ENCODE data around the gene ADH1B. TPM values are rescaled to one million over a fixed set of nuclear protein-coding genes. Genes with fewer than 3 reads are reported as not detected.

The ADH1B gene
- total and polyA plus RNA-seq, 9 of the 15 experiments (the other 6 are each of a cell fraction or from before 2014, with no cell fraction given), result 0.71 TPM; not detected in 8

DNA sequence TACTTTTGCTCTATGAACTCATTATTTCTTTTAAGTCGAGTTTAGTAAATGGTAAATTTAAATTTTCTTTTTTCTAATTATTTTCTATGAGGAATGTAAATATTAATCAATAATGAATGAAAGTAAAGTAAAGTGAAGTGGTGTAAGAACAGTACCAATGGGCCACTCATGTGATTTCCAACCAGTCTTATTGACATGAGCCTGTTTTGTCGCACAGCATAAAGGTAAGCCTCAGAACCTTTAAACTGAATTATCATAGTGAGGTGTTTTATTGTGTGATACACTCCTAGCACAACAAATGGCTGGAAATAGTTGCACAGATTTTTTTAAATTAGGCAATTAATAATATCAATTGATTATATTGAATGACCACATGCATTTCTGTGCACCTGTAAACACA, 30.3 kb upstream of the ADH1B start (continued):
- no peak for TF ChIP-seq ZFP30 (CRISPR knock-in tag; IDR thresholded peaks at IDR 0.05; ENCODE audit: borderline replicate concordance)
- TF ChIP-seq RAD21 (CRISPR knock-in tag; conservative IDR thresholded peaks at IDR 0.05 in 1 of 2, IDR thresholded peaks at IDR 0.05 in 1 of 2), result no peak
- TF ChIP-seq MTF1 (CRISPR knock-in tag; IDR thresholded peaks at IDR 0.05; ENCODE audit: borderline replicate concordance), result no peak
- no peak for TF ChIP-seq LEF1 (IDR thresholded peaks at IDR 0.05)
- TF ChIP-seq, protein P1, sequence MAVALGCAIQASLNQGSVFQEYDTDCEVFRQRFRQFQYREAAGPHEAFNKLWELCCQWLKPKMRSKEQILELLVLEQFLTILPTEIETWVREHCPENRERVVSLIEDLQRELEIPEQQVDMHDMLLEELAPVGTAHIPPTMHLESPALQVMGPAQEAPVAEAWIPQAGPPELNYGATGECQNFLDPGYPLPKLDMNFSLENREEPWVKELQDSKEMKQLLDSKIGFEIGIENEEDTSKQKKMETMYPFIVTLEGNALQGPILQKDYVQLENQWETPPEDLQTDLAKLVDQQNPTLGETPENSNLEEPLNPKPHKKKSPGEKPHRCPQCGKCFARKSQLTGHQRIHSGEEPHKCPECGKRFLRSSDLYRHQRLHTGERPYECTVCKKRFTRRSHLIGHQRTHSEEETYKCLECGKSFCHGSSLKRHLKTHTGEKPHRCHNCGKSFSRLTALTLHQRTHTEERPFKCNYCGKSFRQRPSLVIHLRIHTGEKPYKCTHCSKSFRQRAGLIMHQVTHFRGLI (CRISPR knock-in tag; IDR thresholded peaks at IDR 0.05), result no peak
- TF ChIP-seq ETS2 (tag; IDR thresholded peaks at IDR 0.05; ENCODE audit: borderline replicate concordance, poor library complexity, severe bottlenecking), result no peak
- no peak for TF ChIP-seq NR3C1 (CRISPR knock-in tag; IDR thresholded peaks at IDR 0.05)
- TF ChIP-seq HNRNPLL (IDR thresholded peaks at IDR 0.05; ENCODE audit: low read depth, low read length, poor library complexity, severe bottlenecking), result no peak
- TF ChIP-seq CXXC5 (CRISPR knock-in tag; IDR thresholded peaks at IDR 0.05), result no peak

DNA sequence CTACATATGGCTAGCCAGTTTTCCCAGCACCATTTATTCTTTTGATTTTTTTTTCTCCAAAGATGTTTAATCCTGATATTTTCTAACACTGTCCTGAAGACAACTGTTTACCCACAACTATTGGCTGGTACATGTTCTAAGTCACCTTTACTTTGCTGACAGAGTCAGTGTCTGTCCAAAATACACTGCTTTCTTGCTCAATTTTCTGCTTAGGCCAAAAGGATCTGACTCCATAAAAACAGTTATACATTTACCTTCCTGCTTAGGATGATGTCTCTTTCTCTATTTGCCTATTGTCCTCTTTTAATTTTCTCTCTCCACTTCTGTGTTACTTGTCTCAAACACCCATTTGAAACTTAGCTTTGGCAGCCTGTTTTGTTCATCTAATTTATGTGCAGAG, 28.1 kb upstream of the ADH1B start:
- Histone ChIP-seq H3K4me2 (ENCODE audit: insufficient read depth, low read length) (no peak overlapping the region), H3K27ac (ENCODE audit: extremely low read depth, low read depth, low read length) (no peak overlapping the region), H3K9me3 (replicated peaks; ENCODE audit: control insufficient read depth, insufficient read depth, low read depth, low read length) (no peaks in the 10 kb centered on the region), H4K20me1 (replicated peaks; ENCODE audit: control insufficient read depth, insufficient read depth, low read length) (no peaks in the 10 kb centered on the region), H3K4me1 (replicated peaks in 1 of 2; ENCODE audit: control insufficient read depth in 2 of 2, insufficient read depth in 2 of 2, low read length in 2 of 2) (no peaks in the 10 kb centered on the region), H3K9me1 (ENCODE audit: control insufficient read depth, insufficient read depth, low read length) (no peaks in the 10 kb centered on the region), H3K9ac (ENCODE audit: insufficient read depth in 1 of 2, low read depth in 2 of 2, low read length in 2 of 2) (no peak overlapping the region), H3K36me3 (ENCODE audit: control insufficient read depth, insufficient read depth, low read length) (no peaks in the 10 kb centered on the region), H3K4me3 (no peak overlapping the region), H3K79me2 (ENCODE audit: control insufficient read depth, insufficient read depth, low read length) (no peaks in the 10 kb centered on the region), H2AFZ (ENCODE audit: low read depth, low read length) (no peak overlapping the region), H3K27me3 (ENCODE audit: control insufficient read depth in 2 of 2, insufficient read depth in 2 of 2, low read length in 2 of 2) (no peaks in the 10 kb centered on the region)
- intact Hi-C loops (cut with micrococcal nuclease), result no loop called here
- no peak for TF ChIP-seq HDAC6 (IDR thresholded peaks at IDR 0.05; ENCODE audit: low read depth, low read length)
- TF ChIP-seq, protein P2, sequence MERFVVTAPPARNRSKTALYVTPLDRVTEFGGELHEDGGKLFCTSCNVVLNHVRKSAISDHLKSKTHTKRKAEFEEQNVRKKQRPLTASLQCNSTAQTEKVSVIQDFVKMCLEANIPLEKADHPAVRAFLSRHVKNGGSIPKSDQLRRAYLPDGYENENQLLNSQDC (CRISPR knock-in tag; IDR thresholded peaks at IDR 0.05), result no peak
- TF ChIP-seq ZNF316 (IDR thresholded peaks at IDR 0.05), result no peak
- no peak for TF ChIP-seq ZNF324 (CRISPR knock-in tag; IDR thresholded peaks at IDR 0.05)
- no peak for TF ChIP-seq TCF7 (IDR thresholded peaks at IDR 0.05; ENCODE audit: borderline replicate concordance)
- TF ChIP-seq, protein P3, sequence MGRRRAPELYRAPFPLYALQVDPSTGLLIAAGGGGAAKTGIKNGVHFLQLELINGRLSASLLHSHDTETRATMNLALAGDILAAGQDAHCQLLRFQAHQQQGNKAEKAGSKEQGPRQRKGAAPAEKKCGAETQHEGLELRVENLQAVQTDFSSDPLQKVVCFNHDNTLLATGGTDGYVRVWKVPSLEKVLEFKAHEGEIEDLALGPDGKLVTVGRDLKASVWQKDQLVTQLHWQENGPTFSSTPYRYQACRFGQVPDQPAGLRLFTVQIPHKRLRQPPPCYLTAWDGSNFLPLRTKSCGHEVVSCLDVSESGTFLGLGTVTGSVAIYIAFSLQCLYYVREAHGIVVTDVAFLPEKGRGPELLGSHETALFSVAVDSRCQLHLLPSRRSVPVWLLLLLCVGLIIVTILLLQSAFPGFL (CRISPR knock-in tag; IDR thresholded peaks at IDR 0.05), result no peak
- no peak for TF ChIP-seq ZNF134 (CRISPR knock-in tag; conservative IDR thresholded peaks at IDR 0.05)
- TF ChIP-seq NR2C2 (CRISPR knock-in tag; IDR thresholded peaks at IDR 0.05), result no peak
- no peak for TF ChIP-seq NR2C2 (tag; IDR thresholded peaks at IDR 0.05)
- TF ChIP-seq, protein P4, sequence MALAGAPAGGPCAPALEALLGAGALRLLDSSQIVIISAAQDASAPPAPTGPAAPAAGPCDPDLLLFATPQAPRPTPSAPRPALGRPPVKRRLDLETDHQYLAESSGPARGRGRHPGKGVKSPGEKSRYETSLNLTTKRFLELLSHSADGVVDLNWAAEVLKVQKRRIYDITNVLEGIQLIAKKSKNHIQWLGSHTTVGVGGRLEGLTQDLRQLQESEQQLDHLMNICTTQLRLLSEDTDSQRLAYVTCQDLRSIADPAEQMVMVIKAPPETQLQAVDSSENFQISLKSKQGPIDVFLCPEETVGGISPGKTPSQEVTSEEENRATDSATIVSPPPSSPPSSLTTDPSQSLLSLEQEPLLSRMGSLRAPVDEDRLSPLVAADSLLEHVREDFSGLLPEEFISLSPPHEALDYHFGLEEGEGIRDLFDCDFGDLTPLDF (CRISPR knock-in tag; IDR thresholded peaks at IDR 0.05), result no peak
- no peak for TF ChIP-seq TARDBP (IDR thresholded peaks at IDR 0.05)
- DNase-seq (ENCODE audit: extremely low read depth in 1 of 4, low spot score in 3 of 4) (no peak), ATAC-seq (no peak), FAIRE-seq (no peak)
- CTCF ChIA-PET (ENCODE audit: low intra/inter-chr PET ratio), result no interaction called here
- BruUV-seq (replicated peaks), result no TSS peak
- in situ Hi-C loops (cut with MboI), result no loop called here
- POLR2A ChIA-PET, result no interaction called here

Data from K562 (cell line).